ENCODE measurements around the gene JSRP1.
A peak's percentile ranks its signal among the peaks of the same experiment; 100 is the strongest.

The JSRP1 gene

GRCh38 chr19:2216361-2217225 lies 39.6 kb downstream of the JSRP1 start:
- DNase-seq (ENCODE audit: low read depth in 2 of 2) = no peak

GRCh38 chr19:2215281-2215751 lies 40.9 kb downstream of the JSRP1 start:
- DNase-seq (ENCODE audit: low read depth in 2 of 2) = no peak

DNA sequence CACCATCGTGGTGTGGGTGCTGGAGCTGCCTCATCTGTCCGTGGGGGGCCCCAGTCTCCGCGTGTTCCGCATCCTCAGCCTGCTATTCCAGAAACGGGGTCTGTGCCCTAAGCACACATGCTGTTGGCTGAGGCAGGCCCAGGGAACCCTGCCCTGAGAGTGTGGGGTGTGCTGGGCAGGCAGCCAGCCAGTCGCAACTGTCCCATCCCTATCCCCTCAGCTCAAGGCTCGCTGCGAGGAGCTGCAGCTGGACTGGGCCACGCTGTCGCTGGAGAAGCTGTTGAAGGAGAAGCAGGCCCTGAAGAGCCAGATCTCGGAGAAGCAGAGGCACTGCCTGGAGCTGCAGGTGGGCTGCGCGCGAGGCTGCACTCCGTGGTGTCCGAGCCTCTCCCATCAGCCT lies 42.0 kb downstream of the JSRP1 start:
- no peak for DNase-seq (ENCODE audit: low read depth in 2 of 2)

DNA sequence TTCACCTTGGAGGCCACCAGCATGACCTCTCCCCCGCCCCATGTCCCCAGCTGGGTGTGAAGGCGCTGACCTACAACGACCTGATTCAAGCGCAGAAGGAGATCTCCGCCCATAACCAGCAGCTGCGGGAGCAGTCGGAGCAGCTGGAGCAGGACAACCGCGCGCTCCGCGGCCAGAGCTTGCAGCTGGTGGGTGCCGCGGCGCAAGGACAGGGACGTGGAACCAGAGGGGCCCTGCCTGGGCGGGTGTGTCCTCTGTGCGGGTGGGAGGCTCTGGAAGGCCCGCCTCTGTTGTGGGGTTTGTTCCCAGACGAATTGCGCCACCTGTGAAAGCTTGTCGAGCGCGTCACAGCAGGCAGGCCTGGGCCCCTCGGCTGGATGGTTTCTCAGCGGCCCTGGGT lies 42.4 kb downstream of the JSRP1 start:
- no peak for DNase-seq (ENCODE audit: low read depth in 2 of 2)

DNA sequence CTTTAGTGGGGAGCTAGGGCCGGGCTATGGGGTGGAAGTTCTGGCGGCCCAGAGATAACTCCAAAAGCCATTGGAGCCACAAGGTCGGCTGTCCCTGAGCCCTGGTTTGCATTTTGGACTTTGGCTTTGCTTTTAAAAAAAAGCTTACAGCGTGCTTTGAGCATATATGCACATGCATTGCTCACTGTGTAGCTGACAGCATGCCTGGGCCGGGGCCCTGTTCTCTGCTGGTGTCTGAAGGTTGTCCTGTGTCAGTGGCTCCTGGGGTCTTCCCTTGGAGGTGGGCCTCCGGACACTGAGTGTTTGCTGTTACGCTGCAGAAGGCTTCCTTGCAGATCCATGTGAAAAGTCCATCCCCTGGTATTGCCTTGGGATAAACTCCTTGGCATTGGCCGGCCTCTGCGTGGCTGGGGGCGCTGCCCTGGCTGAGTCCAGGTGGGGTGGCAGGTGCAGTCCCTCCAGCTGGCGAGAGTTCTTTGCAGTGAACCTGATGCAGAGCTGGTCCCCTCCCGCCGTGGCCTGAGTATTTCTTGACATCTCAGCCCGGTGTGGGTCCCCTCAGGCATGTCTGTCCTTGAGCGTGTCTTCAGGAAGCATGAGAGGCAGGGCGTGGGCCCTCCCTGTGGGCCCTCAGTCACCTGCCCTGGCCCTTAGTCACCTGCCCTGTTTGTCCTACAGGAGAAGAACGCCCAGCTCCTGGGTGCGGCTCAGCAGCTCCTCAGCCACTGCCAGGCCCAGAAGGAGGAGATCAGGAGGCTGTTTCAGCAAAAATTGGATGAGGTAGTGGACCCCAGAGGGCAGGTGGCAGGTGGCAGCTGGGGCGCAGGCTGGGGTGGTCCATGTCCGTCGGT lies 43.1 kb downstream of the JSRP1 start:
- no peak for DNase-seq (ENCODE audit: low read depth in 2 of 2)

DNA sequence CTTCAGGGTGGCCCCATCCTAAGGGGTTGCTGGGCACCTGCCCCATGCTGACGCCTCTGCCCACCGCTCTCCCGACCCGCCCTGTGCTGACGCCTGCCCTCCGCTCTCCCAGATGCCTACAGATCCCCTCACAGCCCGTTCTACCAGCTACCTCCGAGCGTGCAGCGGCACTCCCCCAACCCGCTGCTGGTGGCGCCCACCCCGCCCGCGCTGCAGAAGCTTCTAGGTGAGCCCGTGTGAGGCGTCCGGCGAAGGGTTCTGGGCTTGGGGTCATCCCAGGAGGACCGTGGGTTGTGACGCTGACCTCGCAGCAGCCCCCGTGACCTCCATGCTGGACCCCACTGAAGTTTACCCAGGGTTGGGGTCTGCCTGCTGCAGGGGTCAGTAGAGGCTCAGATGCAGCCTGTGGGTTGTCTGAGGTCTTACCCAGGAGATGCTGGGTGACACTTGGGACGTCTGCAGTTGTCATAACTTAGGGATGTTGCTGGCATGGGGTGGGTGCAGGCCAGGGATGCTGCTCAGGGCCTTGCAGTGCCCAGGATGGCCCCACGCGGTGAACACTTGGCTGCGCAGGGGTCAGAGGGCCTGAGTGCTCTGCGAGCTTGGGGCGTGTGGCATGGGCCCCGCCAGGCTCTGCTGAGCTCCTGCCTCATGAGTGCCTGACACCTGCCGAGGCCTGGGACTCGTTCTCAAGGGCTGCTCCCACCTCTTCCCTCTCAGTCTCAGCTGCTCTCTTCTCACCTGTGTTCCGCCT lies 45.1 kb downstream of the JSRP1 start:
- no peak for DNase-seq (ENCODE audit: low read depth in 2 of 2)

DNA sequence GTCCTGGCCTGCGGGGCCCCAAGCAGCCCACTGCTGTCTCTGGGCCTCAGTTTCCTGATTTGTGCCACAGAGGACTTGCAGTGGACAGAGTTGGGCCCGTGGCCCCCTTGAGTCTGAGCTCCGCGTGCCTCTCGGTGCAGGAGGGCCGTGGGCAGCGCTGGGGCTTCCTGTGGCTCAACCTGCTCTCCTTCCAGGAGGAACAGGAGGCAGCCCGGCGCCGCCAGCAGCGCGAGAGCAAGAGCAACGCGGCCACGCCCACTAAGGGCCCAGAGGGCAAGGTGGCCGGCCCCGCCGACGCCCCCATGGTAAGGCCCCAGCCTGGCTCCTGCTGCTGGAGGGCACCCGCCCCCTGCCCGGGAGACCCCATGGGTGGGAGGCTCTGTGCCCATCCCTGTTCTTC lies 46.0 kb downstream of the JSRP1 start:
- no peak for DNase-seq (ENCODE audit: low read depth in 2 of 2)

DNA sequence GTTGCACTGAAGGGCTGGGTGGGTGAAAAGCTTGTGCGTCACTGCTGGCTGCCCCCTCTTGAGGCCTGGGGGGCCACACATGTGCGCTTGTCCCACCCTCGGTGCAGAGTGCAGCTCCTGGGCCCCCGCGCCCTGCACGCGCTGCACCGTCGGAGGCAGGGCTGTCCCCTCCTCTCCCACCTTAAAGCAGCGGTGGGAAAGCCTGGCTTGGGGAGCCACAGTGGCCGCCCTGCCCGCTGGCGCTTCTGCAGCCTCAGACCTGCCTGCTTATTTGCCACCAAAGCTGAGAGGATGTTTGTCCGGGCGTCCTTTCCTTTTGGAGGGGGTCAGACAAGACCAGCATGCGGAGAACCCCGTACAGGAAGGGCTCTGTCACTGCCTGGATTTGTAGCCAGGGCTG lies 46.8 kb downstream of the JSRP1 start:
- DNase-seq (ENCODE audit: low read depth in 2 of 2) = no peak

DNA sequence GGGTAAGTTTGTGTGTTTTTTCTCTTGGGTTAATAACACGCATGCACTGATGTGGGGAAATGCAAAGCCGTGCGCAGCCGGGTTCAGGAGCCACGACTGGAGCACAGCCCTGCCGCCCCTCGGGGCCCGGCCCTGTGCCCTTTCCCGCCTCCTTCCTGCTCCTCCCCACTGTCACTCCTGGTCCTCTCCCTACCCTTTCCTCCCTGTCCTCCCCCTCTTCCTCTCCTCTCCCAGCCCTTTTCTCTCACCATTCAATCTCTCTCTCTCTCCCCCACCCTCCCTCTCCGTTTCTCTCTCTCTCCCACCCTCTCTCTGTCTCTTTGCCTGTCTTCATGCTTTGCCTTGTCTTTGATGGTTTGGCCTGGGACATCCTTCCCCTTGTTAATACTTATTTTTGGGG lies 47.2 kb downstream of the JSRP1 start:
- no peak for DNase-seq (ENCODE audit: low read depth in 2 of 2)

- peak in 1 of 2 donors; percentile 40 for DNase-seq (ENCODE audit: low read depth in 2 of 2)
Observed at GRCh38 chr19:2207991-2208860, 48.0 kb downstream of the JSRP1 start.

GRCh38 chr19:2207008-2207407 lies 49.2 kb downstream of the JSRP1 start:
- no peak for DNase-seq (ENCODE audit: low read depth in 2 of 2)

- no peak for DNase-seq (ENCODE audit: low read depth in 2 of 2)
Observed at GRCh38 chr19:2202366-2202765, 53.9 kb downstream of the JSRP1 start.

Data from stimulated activated CD8-positive, alpha-beta memory T cell treated with anti-CD3 and anti-CD28 coated beads, Interleukin-15, amount 100 ng/mL, for 48 hours (primary cell).